HL-60/S4 treated with phorbol 12-myristate 13-acetate at 8.2 ng/mL for 4 days and 3 days (cell line): ENCODE measurements around the gene ZNF740.

Experiments used
- in situ Hi-C: fragments of 300-500 bp; cut with MboI; formaldehyde crosslinking; loops from 2 replicates; pipeline ENCODE4 v1.15.0; 2022; ENCODE audit warnings: low sequenced_read_pairs

Gene ZNF740

DNA sequence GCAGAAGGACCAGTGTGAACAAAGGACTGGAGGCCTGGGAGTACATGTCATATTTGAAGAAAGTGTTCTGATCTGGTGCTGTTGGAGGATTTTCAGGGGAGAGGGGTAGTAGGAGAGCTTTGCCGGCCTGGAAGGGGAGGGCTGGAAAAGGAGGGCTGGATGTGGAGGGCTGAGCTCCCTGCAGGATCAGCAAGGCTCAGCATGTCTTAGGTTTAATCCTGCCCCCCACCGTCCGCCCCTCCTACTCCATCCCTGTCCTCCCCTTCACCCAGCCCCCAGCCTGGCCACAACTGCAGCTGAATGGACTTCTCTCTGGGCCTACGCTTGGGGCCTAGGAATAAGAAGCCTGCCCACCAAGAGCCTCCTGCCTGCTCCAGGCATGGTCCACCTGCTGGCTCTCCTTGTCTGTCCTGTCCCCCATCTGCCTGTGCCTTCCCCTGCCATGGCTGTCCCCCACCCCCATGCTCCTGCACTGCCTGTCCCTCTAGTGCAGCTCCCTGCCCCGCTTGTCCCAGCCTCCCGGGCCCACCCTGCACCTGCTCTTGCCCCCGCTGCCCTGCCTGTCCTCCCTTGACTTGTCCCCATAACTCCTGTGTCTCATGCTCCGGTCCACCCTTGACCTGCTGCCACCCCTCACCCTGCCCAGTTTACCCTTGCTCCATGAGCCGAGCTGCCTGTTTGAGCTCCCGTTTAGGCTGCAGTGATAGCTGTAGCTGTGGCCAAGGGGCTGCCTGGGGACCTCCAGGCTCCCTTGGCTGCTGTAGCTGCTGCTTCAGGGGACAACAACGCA, 61.3 kb downstream of the ZNF740 start:
- in situ Hi-C loops: no loop called here

DNA sequence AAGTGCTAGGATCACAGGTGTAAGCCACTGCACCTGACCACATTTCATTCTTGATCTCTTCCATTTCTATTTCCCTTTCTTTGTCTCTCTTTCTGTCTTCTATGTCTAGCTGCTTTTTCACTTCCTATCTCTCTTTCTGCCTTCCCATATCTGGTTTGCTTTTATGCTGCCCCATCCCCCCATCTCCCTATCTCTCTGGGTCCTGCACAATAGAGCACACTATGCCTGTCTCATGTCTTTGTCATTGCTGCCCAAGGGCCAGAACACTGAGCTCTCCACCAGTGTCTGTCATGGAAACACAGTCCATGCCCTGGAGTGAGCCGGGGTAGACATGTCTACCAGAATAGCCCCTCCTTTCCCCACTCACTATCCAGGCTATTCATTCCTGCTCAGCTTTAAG, 63.8 kb downstream of the ZNF740 start:
- in situ Hi-C loops: no loop called here
